Fibroblast of peridontal ligament (primary cell): Measurements from ENCODE around the gene GALK2.
A peak's percentile ranks its signal among the peaks of the same experiment; 100 is the strongest.
"Not testable (repeated sequence)": the region's sequence is repeated elsewhere in the genome, so short reads cannot be mapped to it uniquely, and the experiment has no call there.

Experiments used
- DNase-seq: peaks from one replicate; pipeline ENCODE4 v3.0.0-alpha.2; 2010; ENCODE audit errors: extremely low read depth

Gene GALK2

DNA sequence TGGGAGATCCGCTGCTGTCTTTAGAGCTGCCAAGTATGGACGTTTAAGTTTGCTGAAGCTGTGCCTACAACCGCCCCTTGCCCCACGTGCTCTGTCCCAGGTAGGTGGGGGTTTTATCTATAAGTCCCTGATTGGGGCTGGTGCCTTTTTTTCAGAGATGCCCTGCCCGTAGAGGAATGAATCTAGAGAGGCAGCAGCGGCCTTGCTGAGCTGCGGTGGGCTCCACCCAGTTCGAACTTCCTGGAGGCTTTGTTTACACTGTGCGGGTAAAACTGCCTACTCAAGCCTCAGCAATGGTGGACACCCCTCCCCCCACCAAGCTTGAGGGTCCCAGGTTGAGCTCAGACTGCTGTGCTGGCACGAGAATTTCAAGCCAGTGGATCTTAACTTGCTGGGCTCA, 169.6 kb downstream of the GALK2 start:
- DNase-seq = no peak

DNA sequence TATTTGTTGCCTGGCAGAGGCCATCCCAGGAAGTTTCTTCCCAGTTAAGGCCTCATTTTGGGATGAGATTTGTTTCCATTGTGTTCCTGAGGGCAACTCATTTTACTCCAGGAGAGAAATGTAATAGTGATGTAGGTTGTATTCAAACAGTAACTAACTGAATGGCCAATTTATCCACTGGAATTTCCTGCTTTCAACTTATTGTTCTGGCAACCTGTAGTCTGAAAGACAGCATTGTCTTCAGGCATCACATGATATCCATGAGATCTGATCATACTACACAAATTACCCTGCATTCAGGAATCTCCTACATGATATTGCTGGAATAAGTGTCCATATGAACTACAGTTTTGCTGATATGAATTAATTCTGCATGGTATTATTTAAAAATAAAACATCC, 173.5 kb downstream of the GALK2 start:
- DNase-seq = no peak

DNA sequence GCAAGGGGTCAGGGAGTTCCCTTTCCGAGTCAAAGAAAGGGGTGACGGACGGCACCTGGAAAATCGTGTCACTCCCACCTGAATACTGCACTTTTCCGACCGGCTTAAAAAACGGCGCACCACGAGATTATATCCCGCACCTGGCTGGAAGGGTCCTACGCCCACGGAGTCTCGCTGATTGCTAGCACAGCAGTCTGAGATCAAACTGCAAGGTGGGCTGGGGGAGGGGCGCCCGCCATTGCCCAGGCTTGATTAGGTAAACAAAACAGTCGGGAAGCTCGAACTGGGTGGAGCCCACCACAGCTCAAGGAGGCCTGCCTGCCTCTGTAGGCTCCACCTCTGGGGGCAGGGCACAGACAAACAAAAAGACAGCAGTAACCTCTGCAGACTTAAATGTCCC, 184.4 kb downstream of the GALK2 start:
- not testable (repeated sequence) for DNase-seq

- no peak for DNase-seq
Observed at GRCh38 chr15:49361370-49361769, 191.3 kb downstream of the GALK2 start.

- no peak for DNase-seq
Observed at GRCh38 chr15:49366496-49366895, 196.4 kb downstream of the GALK2 start.

GRCh38 chr15:49370782-49371181, 200.7 kb downstream of the GALK2 start:
- peak; percentile 55 for DNase-seq

DNA sequence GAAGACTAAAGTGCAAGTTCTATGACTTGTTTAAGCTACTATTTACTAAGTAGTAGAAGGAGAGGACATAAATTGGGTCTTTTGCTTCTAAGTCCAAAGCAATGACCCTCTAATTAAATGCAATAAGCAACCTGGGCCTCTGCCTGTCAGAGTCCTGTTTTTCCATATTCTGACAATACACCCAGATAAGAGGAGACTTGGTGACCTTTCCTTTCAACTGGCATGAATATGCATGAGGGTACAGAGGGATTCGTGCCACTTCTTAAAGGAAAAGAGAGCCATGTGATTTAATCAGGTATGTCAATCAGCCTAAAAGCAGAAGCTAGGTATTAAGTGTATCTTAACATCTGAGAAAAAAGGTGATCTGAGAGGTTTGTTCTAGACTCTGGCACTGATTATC, 202.3 kb downstream of the GALK2 start:
- DNase-seq = no peak

GRCh38 chr15:49379996-49380395, 209.9 kb downstream of the GALK2 start:
- DNase-seq = no peak

GRCh38 chr15:49380912-49381311, 210.9 kb downstream of the GALK2 start:
- no peak for DNase-seq
